Activated CD4-positive, alpha-beta memory T cell treated with anti-CD3 and anti-CD28 coated beads, Interleukin-2, amount 10 ng/mL, durations not matched to agents 7 days and 5 days (primary cell): ENCODE results near the gene PTCH2. TPM values are rescaled to one million over a fixed set of nuclear protein-coding genes. Genes with fewer than 3 reads are reported as not detected.

Experiments
- CTCF ChIA-PET: fragments of 350-600 bp; sonication (Branson Sonifier 250); formaldehyde crosslinking; loops from one replicate; lab custom pipeline; 2021; ENCODE audit warnings: antibody characterized with exemption, inconsistent platforms; lab: Charles Lee
- POLR2A ChIA-PET: fragments of 350-600 bp; sonication (Branson Sonifier 250); formaldehyde crosslinking; loops from one replicate; lab custom pipeline; 2021; ENCODE audit warnings: antibody characterized with exemption; lab: Charles Lee
- DNase-seq: peaks from one replicate; pipeline ENCODE4 v3.0.0-alpha.2; 2020
- H3K27ac Mint-ChIP-seq: one replicate; pipeline ENCODE4 v1.8.0; 2021; ENCODE audit warnings: mild to moderate bottlenecking, mixed read lengths
- H3K27me3 Mint-ChIP-seq: one replicate; pipeline ENCODE4 v1.8.0; 2021; ENCODE audit warnings: mixed read lengths
- H3K36me3 Mint-ChIP-seq: one replicate; pipeline ENCODE4 v1.8.0; 2021; ENCODE audit warnings: low read depth, mixed read lengths
- H3K4me1 Mint-ChIP-seq: one replicate; pipeline ENCODE4 v1.8.0; 2021; ENCODE audit warnings: mixed read lengths
- H3K4me3 Mint-ChIP-seq: one replicate; pipeline ENCODE4 v1.8.0; 2021; ENCODE audit warnings: mild to moderate bottlenecking, mixed read lengths
- H3K9me3 Mint-ChIP-seq: one replicate; pipeline ENCODE4 v1.8.0; 2021; ENCODE audit warnings: mixed read lengths
- total RNA-seq, 2 experiments: library from RNA; stranded (reverse); gene quantifications; one replicate each; pipeline ENCODE4 v1.2.3, GENCODE V29; 2021

PTCH2 gene
- total RNA-seq: 1 to 10 TPM in 1 of 2 experiments, under 1 TPM in 1; 0.58 to 1.0 TPM

- Mint-ChIP-seq H3K27ac (no peak within 1 kb of the TSS), H3K4me1 (peaks cover 4% of the 10 kb centered on the region), H3K36me3 (peaks cover 6% of the 10 kb centered on the region), H3K27me3 (peaks cover 23% of the 10 kb centered on the region), H3K9me3 (no peaks in the 10 kb centered on the region), H3K4me3 (no peak within 1 kb of the TSS)
- POLR2A ChIA-PET: interaction anchor here (1.0 to 1.4 kb wide), 4 partner anchors 12 to 168 kb away, joined by 3 to 4 read pairs (median 3); partner anchors contain the start of genes HECTD3 and RPS8
- CTCF ChIA-PET: interaction anchor here (0.5 kb wide), 1 partner anchor 573 kb away, joined by 4 read pairs; no protein-coding TSS in a partner anchor
- no peak for DNase-seq
Observed at GRCh38 chr1:44842862-44843655, at the start of gene PTCH2. PTCH2 (minus strand) TSS chr1:44843253; CDS start chr1:44842932, 321 bp downstream.

GRCh38 chr1:44890007-44890406, 47.0 kb upstream of the PTCH2 start:
- Mint-ChIP-seq H3K4me1 (peaks cover 5% of the 10 kb centered on the region), H3K9me3 (peaks cover 32% of the 10 kb centered on the region), H3K27me3 (no peaks in the 10 kb centered on the region), H3K36me3 (peaks cover 48% of the 10 kb centered on the region), H3K27ac (no peak overlapping the region), H3K4me3 (no peak overlapping the region)
- no peak for DNase-seq
- ChIA-PET POLR2A (interaction anchor here (1.0 kb wide), 1 partner anchor 308 kb away, joined by 3 read pairs; no protein-coding TSS in a partner anchor), CTCF (no interaction called here)

GRCh38 chr1:44885406-44885805, 42.4 kb upstream of the PTCH2 start:
- H3K36me3 Mint-ChIP-seq: peaks cover 53% of the 10 kb centered on the region
- no peaks in the 10 kb centered on the region for H3K27me3 Mint-ChIP-seq
- ChIA-PET POLR2A (interaction anchor here (0.7 kb wide), 1 partner anchor 66 kb away, joined by 3 read pairs; no protein-coding TSS in a partner anchor), CTCF (interaction anchor here (0.5 to 0.6 kb wide), 2 partner anchors 37 to 176 kb away, joined by 3 to 4 read pairs; no protein-coding TSS in a partner anchor)
- no peak overlapping the region for H3K27ac Mint-ChIP-seq
- no peak overlapping the region for H3K4me3 Mint-ChIP-seq
- H3K4me1 Mint-ChIP-seq: no peaks in the 10 kb centered on the region
- peaks cover 31% of the 10 kb centered on the region for H3K9me3 Mint-ChIP-seq
- DNase-seq: no peak

- H3K27me3 Mint-ChIP-seq: no peaks in the 10 kb centered on the region
- H3K36me3 Mint-ChIP-seq: peaks cover 50% of the 10 kb centered on the region
- no peak overlapping the region for H3K4me3 Mint-ChIP-seq
- no peak overlapping the region for H3K27ac Mint-ChIP-seq
- no peak for DNase-seq
- POLR2A ChIA-PET: interaction anchor here (0.7 kb wide), 1 partner anchor 65 kb away, joined by 3 read pairs; no protein-coding TSS in a partner anchor
- CTCF ChIA-PET: interaction anchor here (0.6 kb wide), 1 partner anchor 38 kb away, joined by 5 read pairs; no protein-coding TSS in a partner anchor
- peaks cover 26% of the 10 kb centered on the region for H3K9me3 Mint-ChIP-seq
- no peaks in the 10 kb centered on the region for H3K4me1 Mint-ChIP-seq
Observed at GRCh38 chr1:44884746-44885145, 41.7 kb upstream of the PTCH2 start.

GRCh38 chr1:44881011-44881632, 38.1 kb upstream of the PTCH2 start:
- POLR2A ChIA-PET: no interaction called here
- Mint-ChIP-seq H3K27me3 (no peaks in the 10 kb centered on the region), H3K27ac (no peak overlapping the region), H3K36me3 (peaks cover 25% of the 10 kb centered on the region), H3K4me3 (no peak overlapping the region), H3K9me3 (peaks cover 7% of the 10 kb centered on the region), H3K4me1 (no peaks in the 10 kb centered on the region)
- DNase-seq: no peak
- CTCF ChIA-PET: no interaction called here

GRCh38 chr1:44874155-44874554, 31.1 kb upstream of the PTCH2 start:
- no peak overlapping the region for H3K27ac Mint-ChIP-seq
- CTCF ChIA-PET: interaction anchor here (1.2 kb wide), 1 partner anchor 33 kb away, joined by 4 read pairs; no protein-coding TSS in a partner anchor

GRCh38 chr1:44870096-44870495, 27.0 kb upstream of the PTCH2 start:
- DNase-seq: no peak
- H3K27me3 Mint-ChIP-seq: no peaks in the 10 kb centered on the region
- no peaks in the 10 kb centered on the region for H3K9me3 Mint-ChIP-seq
- H3K4me3 Mint-ChIP-seq: no peak overlapping the region
- peaks cover 22% of the 10 kb centered on the region for H3K36me3 Mint-ChIP-seq
- no peak overlapping the region for H3K27ac Mint-ChIP-seq
- no peaks in the 10 kb centered on the region for H3K4me1 Mint-ChIP-seq
- ChIA-PET POLR2A (no interaction called here), CTCF (no interaction called here)

More at GRCh38 chr1:44874155-44874554, 31.1 kb upstream of the PTCH2 start:
- no peaks in the 10 kb centered on the region for H3K9me3 Mint-ChIP-seq
- no peaks in the 10 kb centered on the region for H3K27me3 Mint-ChIP-seq
- POLR2A ChIA-PET: no interaction called here
- H3K4me1 Mint-ChIP-seq: no peaks in the 10 kb centered on the region
- no peak for DNase-seq
- no peak overlapping the region for H3K4me3 Mint-ChIP-seq
- H3K36me3 Mint-ChIP-seq: peaks cover 15% of the 10 kb centered on the region

GRCh38 chr1:44867801-44868200, 24.7 kb upstream of the PTCH2 start:
- H3K27me3 Mint-ChIP-seq: no peaks in the 10 kb centered on the region
- DNase-seq: no peak
- peaks cover 15% of the 10 kb centered on the region for H3K36me3 Mint-ChIP-seq
- POLR2A ChIA-PET: no interaction called here
- CTCF ChIA-PET: interaction anchor here (0.7 kb wide), 1 partner anchor 1925 kb away, joined by 3 read pairs; no protein-coding TSS in a partner anchor
- H3K4me1 Mint-ChIP-seq: no peaks in the 10 kb centered on the region
- H3K9me3 Mint-ChIP-seq: no peaks in the 10 kb centered on the region
- H3K27ac Mint-ChIP-seq: no peak overlapping the region
- no peak overlapping the region for H3K4me3 Mint-ChIP-seq

- Mint-ChIP-seq H3K27me3 (no peaks in the 10 kb centered on the region), H3K4me3 (no peak overlapping the region), H3K9me3 (no peaks in the 10 kb centered on the region), H3K27ac (no peak overlapping the region), H3K36me3 (peaks cover 7% of the 10 kb centered on the region), H3K4me1 (no peaks in the 10 kb centered on the region)
- CTCF ChIA-PET: no interaction called here
- POLR2A ChIA-PET: no interaction called here
- no peak for DNase-seq
Observed at GRCh38 chr1:44862829-44863401, 19.9 kb upstream of the PTCH2 start.

- no peaks in the 10 kb centered on the region for H3K27me3 Mint-ChIP-seq
- no peaks in the 10 kb centered on the region for H3K4me1 Mint-ChIP-seq
- no peak for DNase-seq
- H3K27ac Mint-ChIP-seq: no peak overlapping the region
- H3K4me3 Mint-ChIP-seq: no peak overlapping the region
- POLR2A ChIA-PET: interaction anchor here (1.3 kb wide), 1 partner anchor 42 kb away, joined by 3 read pairs; no protein-coding TSS in a partner anchor
- no peaks in the 10 kb centered on the region for H3K9me3 Mint-ChIP-seq
- H3K36me3 Mint-ChIP-seq: peaks cover 7% of the 10 kb centered on the region
- CTCF ChIA-PET: no interaction called here
Observed at GRCh38 chr1:44860891-44861425, 17.9 kb upstream of the PTCH2 start.

- no peak for DNase-seq
- no peaks in the 10 kb centered on the region for H3K9me3 Mint-ChIP-seq
- no peak overlapping the region for H3K27ac Mint-ChIP-seq
- POLR2A ChIA-PET: no interaction called here
- peaks cover 11% of the 10 kb centered on the region for H3K36me3 Mint-ChIP-seq
- H3K27me3 Mint-ChIP-seq: no peaks in the 10 kb centered on the region
- CTCF ChIA-PET: no interaction called here
- H3K4me1 Mint-ChIP-seq: no peaks in the 10 kb centered on the region
- H3K4me3 Mint-ChIP-seq: no peak overlapping the region
Observed at GRCh38 chr1:44860331-44860730, 17.3 kb upstream of the PTCH2 start.

GRCh38 chr1:44857446-44857845, 14.4 kb upstream of the PTCH2 start:
- no peak for DNase-seq
- Mint-ChIP-seq H3K9me3 (no peaks in the 10 kb centered on the region), H3K27ac (no peak overlapping the region), H3K4me1 (no peaks in the 10 kb centered on the region), H3K4me3 (no peak overlapping the region), H3K36me3 (peaks cover 17% of the 10 kb centered on the region), H3K27me3 (no peaks in the 10 kb centered on the region)
- ChIA-PET CTCF (no interaction called here), POLR2A (no interaction called here)
